AG04449 (cell line): Measurements from ENCODE around the gene VEZT.
A peak's percentile ranks its signal among the peaks of the same experiment; 100 is the strongest.

Experiments used
- CTCF ChIA-PET: fragments of 350-600 bp; formaldehyde crosslinking; extraction: SDS; loops from one replicate; lab custom pipeline; 2021; ENCODE audit warnings: antibody characterized with exemption; lab: Yijun Ruan, JAX
- POLR2A ChIA-PET: fragments of 400-600, 350-600 bp; formaldehyde crosslinking; extraction: SDS; loops from one replicate; lab custom pipeline; 2020; ENCODE audit warnings: antibody characterized with exemption, inconsistent platforms; lab: Yijun Ruan, JAX
- DNase-seq: peaks from one replicate; pipeline ENCODE4 v3.0.0-alpha.2; 2010; ENCODE audit warnings: low read depth, low spot score
- H3K4me3 ChIP-seq: 2 replicates; pipeline ENCODE4 v1.5.1; 2011; ENCODE audit warnings: low read depth, mild to moderate bottlenecking, control low read depth, low read length
- CTCF ChIP-seq: IDR thresholded peaks from one replicate; pipeline ENCODE4 v1.5.1; 2011; ENCODE audit warnings: mild to moderate bottlenecking, moderate library complexity, low read length, control low read depth, inconsistent platforms; ENCODE audit not compliant: insufficient read depth; ENCODE audit errors: missing control alignments

Gene VEZT

DNA sequence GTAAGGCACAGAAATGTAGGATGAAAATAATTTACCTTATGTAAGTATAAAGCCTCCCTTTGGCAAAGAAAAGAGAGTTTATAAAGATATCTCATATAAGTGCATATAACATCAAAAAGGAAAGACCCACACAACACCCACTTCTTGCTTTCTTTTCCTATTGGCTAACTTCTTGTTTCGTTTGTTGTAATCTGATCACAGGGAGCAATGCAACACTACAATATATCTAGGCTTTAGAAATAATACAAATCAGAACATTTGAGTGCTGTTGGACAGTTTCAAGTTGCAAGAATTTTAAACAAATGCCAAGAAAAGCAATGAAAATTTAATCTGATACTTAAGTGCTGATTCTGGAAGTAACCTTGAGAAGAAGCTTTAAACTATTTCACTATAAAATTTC lies 1.7 kb upstream of the VEZT start:
- H3K4me3 ChIP-seq = peak overlapping the region; percentile 76
- DNase-seq = no peak
- ChIA-PET POLR2A (no interaction called here), CTCF (interaction anchor here (0.8 to 4.6 kb wide), 9 partner anchors 9 to 129 kb away, joined by 3 to 36 read pairs (median 4); no protein-coding TSS in a partner anchor)
- no peak for TF ChIP-seq CTCF

GRCh38 chr12:95216711-95217376 lies 763 bp upstream of the VEZT start:
- DNase-seq = no peak
- CTCF ChIA-PET = interaction anchor here (0.8 to 4.6 kb wide), 11 partner anchors 10 to 130 kb away, joined by 3 to 36 read pairs (median 3); no protein-coding TSS in a partner anchor
- H3K4me3 ChIP-seq = peak overlapping the region; percentile 76
- TF ChIP-seq CTCF = no peak
- POLR2A ChIA-PET = interaction anchor here (0.9 to 1.2 kb wide), 3 partner anchors 12 to 105 kb away, joined by 3 to 5 read pairs (median 5); no protein-coding TSS in a partner anchor

GRCh38 chr12:95218150-95219133 lies 835 bp downstream of the VEZT start:
- H3K4me3 ChIP-seq = peak overlapping the region; percentile 85
- ChIA-PET POLR2A (interaction anchor here (0.9 to 1.2 kb wide), 2 partner anchors 28 to 103 kb away, joined by 3 to 5 read pairs; no protein-coding TSS in a partner anchor), CTCF (interaction anchor here (0.7 to 4.6 kb wide), 10 partner anchors 11 to 145 kb away, joined by 3 to 36 read pairs (median 4); partner anchors contain the start of gene NR2C1)
- TF ChIP-seq CTCF = no peak
- no peak for DNase-seq

DNA sequence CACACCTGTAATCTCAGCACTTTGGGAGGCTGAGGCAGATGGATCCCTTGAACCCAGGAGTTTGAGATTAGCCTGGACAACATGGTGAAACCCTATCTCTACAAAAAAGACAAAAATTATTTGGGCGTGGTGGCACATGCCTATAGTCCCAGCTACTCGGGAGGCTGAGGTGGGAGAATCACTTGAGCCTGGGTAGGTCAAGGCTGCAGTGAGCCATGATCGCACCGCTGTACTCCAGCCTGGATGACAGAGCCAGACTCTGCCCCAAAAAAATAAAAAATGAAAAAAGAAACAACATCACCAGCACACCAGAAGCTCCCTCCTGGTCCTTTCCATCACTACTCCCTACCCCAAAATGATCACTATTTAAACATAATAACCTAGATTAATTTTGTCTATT lies 2.6 kb downstream of the VEZT start:
- CTCF ChIA-PET = interaction anchor here (0.9 to 2.1 kb wide), 3 partner anchors 16 to 116 kb away, joined by 3 to 8 read pairs (median 4); no protein-coding TSS in a partner anchor
- no peak overlapping the region for H3K4me3 ChIP-seq
- TF ChIP-seq CTCF = no peak
- POLR2A ChIA-PET = no interaction called here
- DNase-seq = no peak

GRCh38 chr12:95220726-95221125 lies 3.1 kb downstream of the VEZT start:
- ChIA-PET POLR2A (no interaction called here), CTCF (interaction anchor here (2.1 kb wide), 1 partner anchor 103 kb away, joined by 8 read pairs; no protein-coding TSS in a partner anchor)
- no peak for TF ChIP-seq CTCF
- DNase-seq = no peak
- no peak overlapping the region for H3K4me3 ChIP-seq
